ENCODE measurements around the gene TIPARP.

The TIPARP gene

DNA sequence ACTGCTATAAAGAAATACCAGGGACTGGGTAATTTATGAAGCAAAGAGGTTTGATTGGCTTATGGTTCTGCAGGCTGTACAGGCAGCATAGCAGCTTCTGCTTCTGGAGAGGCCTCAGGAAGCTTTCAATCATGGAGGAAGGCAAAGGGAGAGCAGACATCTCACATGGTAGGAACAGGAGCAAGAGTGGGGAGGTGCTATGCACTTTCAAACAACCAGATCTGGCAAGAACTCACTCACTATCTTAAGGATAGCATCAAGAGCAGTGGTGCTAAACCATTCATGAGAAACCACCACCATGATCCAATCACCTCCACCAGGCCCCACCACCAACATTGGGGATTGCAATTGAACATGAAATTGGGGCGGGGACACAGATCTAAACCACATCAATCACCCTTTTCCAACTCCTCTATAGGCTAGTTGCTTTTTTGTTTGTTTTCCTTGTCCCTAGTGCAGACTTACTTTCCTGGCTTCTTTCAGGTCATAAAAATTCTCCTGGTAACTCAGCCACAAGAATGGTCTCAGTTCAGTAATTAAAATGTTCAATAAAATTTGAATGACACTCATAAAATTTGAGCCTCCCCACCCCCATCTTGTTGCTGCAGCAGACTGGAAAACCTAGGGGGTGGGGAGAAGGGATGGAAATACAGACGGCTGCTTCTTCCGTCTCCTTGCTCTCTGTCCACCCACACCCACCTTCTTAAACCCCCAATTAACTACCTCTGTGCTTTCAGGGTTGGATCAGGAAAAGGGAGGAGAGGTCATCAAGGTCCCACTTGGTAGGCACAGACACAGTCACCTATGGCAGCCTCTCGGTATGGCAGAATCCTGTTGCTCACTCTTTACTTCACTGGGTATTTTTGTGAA lies 16.3 kb upstream of the TIPARP start:
- peak; percentile 36 for DNase-seq (ENCODE audit: low read depth)
- no peak overlapping the region for H3K4me3 ChIP-seq (ENCODE audit: low read depth, low read length)
- no peak for TF ChIP-seq CTCF (IDR thresholded peaks at IDR 0.05; ENCODE audit: control insufficient read depth, extremely low read depth, insufficient read depth)

DNA sequence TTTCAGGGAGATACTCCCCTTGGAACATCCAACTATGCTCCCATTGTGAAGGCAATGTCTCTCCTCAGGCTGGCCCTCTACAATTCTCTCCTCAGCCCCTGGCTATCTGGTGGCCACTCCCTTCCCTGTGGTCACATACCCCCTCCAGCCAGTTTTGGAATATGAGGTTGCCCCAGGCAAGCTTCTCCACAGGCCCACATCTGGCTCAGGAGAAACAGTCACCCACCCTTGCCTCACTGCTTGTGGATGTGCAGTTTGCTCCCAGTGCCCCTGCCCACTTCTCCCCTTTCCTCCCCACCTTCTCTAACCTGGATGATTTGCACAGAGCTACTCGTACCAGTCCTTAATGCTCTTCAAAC lies 15.7 kb upstream of the TIPARP start:
- no peak overlapping the region for H3K4me3 ChIP-seq (ENCODE audit: low read depth, low read length)

GRCh38 chr3:156659260-156659659 lies 15.1 kb upstream of the TIPARP start:
- TF ChIP-seq CTCF (IDR thresholded peaks at IDR 0.05; ENCODE audit: control insufficient read depth, extremely low read depth, insufficient read depth), result no peak
- no peak for DNase-seq (ENCODE audit: low read depth)
- H3K4me3 ChIP-seq (ENCODE audit: low read depth, low read length), result no peak overlapping the region

More for the DNA sequence above, 15.7 kb upstream of the TIPARP start:
- no peak for DNase-seq (ENCODE audit: low read depth)
- TF ChIP-seq CTCF (IDR thresholded peaks at IDR 0.05; ENCODE audit: control insufficient read depth, extremely low read depth, insufficient read depth), result no peak

GRCh38 chr3:156661155-156661554 lies 13.2 kb upstream of the TIPARP start:
- H3K4me3 ChIP-seq (ENCODE audit: low read depth, low read length), result no peak overlapping the region
- DNase-seq (ENCODE audit: low read depth), result no peak
- TF ChIP-seq CTCF (IDR thresholded peaks at IDR 0.05; ENCODE audit: control insufficient read depth, extremely low read depth, insufficient read depth), result no peak

DNA sequence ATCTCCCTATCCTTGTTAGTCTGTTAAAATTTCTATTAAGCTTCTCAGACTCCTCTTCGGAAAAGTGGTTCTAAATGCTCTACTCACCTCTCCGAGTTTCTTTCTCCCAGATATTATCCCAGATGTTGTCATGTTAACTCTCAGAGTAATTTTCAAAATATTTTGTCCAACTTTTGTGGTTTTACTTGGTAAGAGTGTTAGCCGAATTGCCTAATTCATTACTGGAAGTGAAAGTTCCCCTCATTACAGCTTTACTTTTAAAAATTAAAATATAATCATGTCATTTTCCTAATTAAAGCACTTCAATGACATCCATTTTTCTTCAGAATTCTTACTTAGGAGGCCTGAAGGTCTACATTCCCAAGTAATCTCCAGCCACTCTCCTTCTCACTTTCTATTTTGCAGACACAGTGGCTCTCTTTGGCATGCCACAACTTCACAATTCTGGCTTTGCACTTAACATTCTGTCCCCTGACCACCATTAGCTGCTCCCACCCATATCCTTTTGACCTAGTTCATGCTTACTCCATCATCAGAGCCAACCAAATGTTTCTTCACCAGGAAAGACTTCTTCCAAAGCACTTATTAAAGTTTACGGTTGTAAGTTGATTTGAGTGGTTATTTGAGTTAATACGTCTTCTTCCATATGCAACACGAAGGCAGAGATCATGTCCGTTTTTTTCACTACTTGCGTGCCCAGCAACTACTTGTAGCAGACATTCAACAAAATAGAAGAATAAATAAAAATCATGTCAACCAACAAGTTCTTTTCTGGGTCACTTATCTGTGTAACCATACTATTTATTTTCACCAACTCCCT lies 10.2 kb upstream of the TIPARP start:
- no peak for TF ChIP-seq CTCF (IDR thresholded peaks at IDR 0.05; ENCODE audit: control insufficient read depth, extremely low read depth, insufficient read depth)
- no peak overlapping the region for H3K4me3 ChIP-seq (ENCODE audit: low read depth, low read length)
- DNase-seq (ENCODE audit: low read depth), result no peak

GRCh38 chr3:156664831-156665178 lies 9.6 kb upstream of the TIPARP start:
- TF ChIP-seq CTCF (IDR thresholded peaks at IDR 0.05; ENCODE audit: control insufficient read depth, extremely low read depth, insufficient read depth), result no peak
- H3K4me3 ChIP-seq (ENCODE audit: low read depth, low read length), result no peak overlapping the region
- DNase-seq (ENCODE audit: low read depth), result no peak

All from LNCaP clone FGC (cell line).